ENCODE results near the gene HCRTR1. TPM values are rescaled to one million over a fixed set of nuclear protein-coding genes. Genes with fewer than 3 reads are reported as not detected.

HCRTR1 gene
- total RNA-seq, 1 donor from 2014 or later = 0.98 TPM

GRCh38 chr1:31668303-31668883 lies 50.9 kb downstream of the HCRTR1 start:
- DNase-seq (ENCODE audit: low spot score in 2 of 2, unreplicated experiment in 2 of 2) = no peak
- no peaks in the 10 kb centered on the region for H3K27me3 Mint-ChIP-seq (ENCODE audit: low read depth)
- no peak overlapping the region for H3K4me3 Mint-ChIP-seq
- TF ChIP-seq CTCF (IDR thresholded peaks at IDR 0.05; ENCODE audit: unreplicated experiment) = no peak
- H3K27ac Mint-ChIP-seq = peak overlapping the region; percentile 47
- H3K9me3 Mint-ChIP-seq = no peaks in the 10 kb centered on the region
- peaks cover 17% of the 10 kb centered on the region for H3K36me3 Mint-ChIP-seq
- peaks cover 39% of the 10 kb centered on the region for H3K4me1 Mint-ChIP-seq

- H3K4me3 Mint-ChIP-seq = no peak overlapping the region
- peaks cover 17% of the 10 kb centered on the region for H3K36me3 Mint-ChIP-seq
- peaks cover 39% of the 10 kb centered on the region for H3K4me1 Mint-ChIP-seq
- H3K9me3 Mint-ChIP-seq = no peaks in the 10 kb centered on the region
- TF ChIP-seq CTCF (IDR thresholded peaks at IDR 0.05; ENCODE audit: unreplicated experiment) = no peak
- H3K27me3 Mint-ChIP-seq (ENCODE audit: low read depth) = no peaks in the 10 kb centered on the region
- H3K27ac Mint-ChIP-seq = peak overlapping the region; percentile 84
- no peak for DNase-seq (ENCODE audit: low spot score in 2 of 2, unreplicated experiment in 2 of 2)
Observed at GRCh38 chr1:31669433-31669785, 51.9 kb downstream of the HCRTR1 start.

DNA sequence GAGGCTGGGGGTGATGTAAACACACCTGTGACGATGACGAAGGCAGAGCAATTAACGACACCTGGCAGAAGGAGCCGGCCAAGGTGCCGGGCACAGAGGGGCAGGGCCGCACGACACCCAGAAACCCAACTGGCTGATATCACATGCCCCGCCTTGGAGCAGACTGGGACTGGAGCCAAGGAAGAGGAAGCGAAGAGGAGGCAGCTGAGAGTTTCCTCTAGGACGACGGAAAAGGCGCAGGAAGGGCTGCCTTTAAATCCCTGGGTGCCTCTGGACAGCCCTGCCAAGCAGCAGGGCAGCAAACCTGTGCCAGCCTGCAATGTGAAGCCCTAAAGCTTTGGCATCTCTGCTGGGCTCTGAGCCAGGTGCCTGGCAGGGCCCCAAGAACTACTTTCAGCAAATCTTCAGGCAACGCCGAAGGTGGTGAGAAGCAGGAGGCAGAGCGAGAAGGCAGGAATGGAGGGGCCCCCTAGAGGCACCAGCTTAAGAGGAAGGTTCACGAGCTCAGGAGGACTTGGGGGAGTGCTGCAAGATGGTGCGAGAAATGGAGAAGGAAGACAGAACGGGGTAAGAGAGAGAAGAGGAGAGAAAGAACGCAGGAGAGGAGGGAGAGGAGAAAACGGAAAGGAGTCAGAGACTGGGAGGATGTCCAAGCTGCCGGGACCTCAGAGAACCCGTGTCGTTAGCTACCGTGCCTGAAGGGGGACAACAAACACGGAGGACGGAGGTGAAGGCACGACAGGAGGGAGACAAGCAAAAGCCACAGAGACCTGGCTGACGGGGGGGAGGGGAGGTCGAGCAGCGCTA lies 52.5 kb downstream of the HCRTR1 start:
- peak overlapping the region; percentile 84 for H3K27ac Mint-ChIP-seq

DNA sequence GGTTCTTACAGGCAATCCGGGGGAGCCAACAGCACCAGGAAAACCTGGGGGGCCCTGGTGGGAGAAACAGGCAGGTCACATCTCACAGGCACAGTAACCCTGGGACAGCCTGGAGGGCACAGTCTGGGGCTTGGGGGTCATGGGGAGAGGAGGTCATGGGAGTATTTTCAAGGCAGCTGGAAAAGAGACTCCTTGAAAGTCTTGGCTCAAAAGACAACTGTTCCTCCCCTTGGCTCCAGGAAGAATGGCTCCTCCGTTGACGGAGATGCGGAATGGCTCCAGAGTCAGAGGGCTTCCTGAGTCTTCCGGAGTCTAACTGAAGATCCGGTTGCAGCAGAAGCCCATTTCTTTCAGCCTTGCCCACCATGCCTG lies 53.1 kb downstream of the HCRTR1 start:
- no peak for TF ChIP-seq CTCF (IDR thresholded peaks at IDR 0.05; ENCODE audit: unreplicated experiment)
- no peaks in the 10 kb centered on the region for H3K27me3 Mint-ChIP-seq (ENCODE audit: low read depth)
- no peak for DNase-seq (ENCODE audit: low spot score in 2 of 2, unreplicated experiment in 2 of 2)
- H3K9me3 Mint-ChIP-seq = no peaks in the 10 kb centered on the region
- H3K4me1 Mint-ChIP-seq = peaks cover 39% of the 10 kb centered on the region
- peak overlapping the region; percentile 49 for H3K4me3 Mint-ChIP-seq
- peaks cover 19% of the 10 kb centered on the region for H3K36me3 Mint-ChIP-seq
- peak overlapping the region; percentile 84 for H3K27ac Mint-ChIP-seq

More for the DNA sequence above, 52.5 kb downstream of the HCRTR1 start:
- Mint-ChIP-seq H3K9me3 (no peaks in the 10 kb centered on the region), H3K4me3 (peak overlapping the region; percentile 49), H3K27me3 (ENCODE audit: low read depth) (no peaks in the 10 kb centered on the region), H3K4me1 (peaks cover 39% of the 10 kb centered on the region), H3K36me3 (peaks cover 19% of the 10 kb centered on the region)
- no peak for TF ChIP-seq CTCF (IDR thresholded peaks at IDR 0.05; ENCODE audit: unreplicated experiment)
- DNase-seq (ENCODE audit: low spot score in 2 of 2, unreplicated experiment in 2 of 2) = peak in 1 of 2 experiments; percentile 57

DNA sequence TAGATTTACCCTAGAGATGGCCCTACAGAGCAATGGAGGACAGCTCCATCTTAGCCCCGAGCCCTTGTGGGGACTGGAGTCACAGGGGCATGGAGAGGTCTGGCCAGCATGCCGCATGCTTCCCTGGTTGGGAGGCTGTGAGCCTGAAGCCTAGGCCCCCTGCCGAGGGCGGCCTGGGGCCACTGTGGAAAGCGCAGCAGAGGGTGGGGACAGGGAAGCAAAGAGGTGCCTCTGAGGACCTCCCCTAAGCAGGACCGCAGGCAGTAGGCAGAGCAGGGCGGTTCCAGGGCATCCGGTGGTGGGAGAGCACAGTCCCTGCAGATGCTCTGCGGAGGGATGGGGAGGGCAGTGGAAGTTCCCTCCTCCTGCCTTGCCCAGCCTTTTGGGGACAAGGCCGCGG lies 53.7 kb downstream of the HCRTR1 start:
- Mint-ChIP-seq H3K9me3 (no peaks in the 10 kb centered on the region), H3K4me3 (no peak overlapping the region), H3K36me3 (peaks cover 17% of the 10 kb centered on the region), H3K4me1 (peaks cover 36% of the 10 kb centered on the region), H3K27me3 (ENCODE audit: low read depth) (no peaks in the 10 kb centered on the region), H3K27ac (peak overlapping the region; percentile 66)
- DNase-seq (ENCODE audit: low spot score in 2 of 2, unreplicated experiment in 2 of 2) = no peak
- TF ChIP-seq CTCF (IDR thresholded peaks at IDR 0.05; ENCODE audit: unreplicated experiment) = no peak

All from mesothelial cell of epicardium (in vitro differentiated cells).